GM12801 (cell line): ENCODE data around the gene PRDX3.

Source experiments
- TF ChIP-seq, protein P1 (sequence below): IDR thresholded peaks from one replicate; pipeline ENCODE4 v1.5.1; 2011; ENCODE audit warnings: control low read depth; ENCODE audit not compliant: insufficient read length; ENCODE audit errors: extremely low read depth

The PRDX3 gene

DNA sequence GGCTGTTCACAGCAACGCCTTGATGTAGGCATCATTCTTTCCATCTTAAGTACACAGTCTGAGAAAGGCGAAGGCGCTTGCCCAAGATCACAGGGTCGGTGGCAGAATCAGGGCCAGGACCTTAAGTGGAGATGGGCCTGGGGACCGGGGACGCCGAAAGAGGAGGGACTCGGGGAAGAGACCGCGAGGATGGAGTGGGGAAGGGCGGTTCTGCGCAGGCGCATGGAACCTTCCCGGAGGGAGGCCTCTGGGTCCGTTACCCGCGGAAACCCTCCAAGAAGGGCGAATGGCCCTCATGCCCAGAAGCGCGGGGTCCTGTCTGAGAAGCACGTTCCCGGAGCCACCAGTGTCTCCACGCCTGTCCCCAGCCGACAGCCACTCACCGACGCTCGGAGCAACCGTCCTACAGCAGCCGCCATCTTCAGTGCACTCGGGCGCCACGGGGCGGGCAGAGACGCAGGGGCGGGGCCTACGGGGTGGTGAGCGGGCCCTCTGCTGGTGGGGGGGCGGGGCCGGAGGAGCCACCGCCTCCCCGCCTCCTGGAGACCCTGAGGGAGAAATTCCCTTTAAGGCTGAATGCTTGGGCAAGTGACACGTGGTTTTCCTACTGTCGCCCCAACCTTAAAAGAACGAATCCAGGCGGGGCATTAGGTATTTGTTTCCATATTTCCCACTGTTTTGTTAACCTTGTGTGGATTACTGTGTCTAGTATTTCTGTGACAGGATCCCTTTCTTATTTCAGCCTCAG is at the start of gene PRDX3:
PRDX3 (minus strand) TSS at position 441 of the 748 bp plus-strand sequence; CDS start at position 419, 22 bp downstream.
- TF ChIP-seq, protein P1, sequence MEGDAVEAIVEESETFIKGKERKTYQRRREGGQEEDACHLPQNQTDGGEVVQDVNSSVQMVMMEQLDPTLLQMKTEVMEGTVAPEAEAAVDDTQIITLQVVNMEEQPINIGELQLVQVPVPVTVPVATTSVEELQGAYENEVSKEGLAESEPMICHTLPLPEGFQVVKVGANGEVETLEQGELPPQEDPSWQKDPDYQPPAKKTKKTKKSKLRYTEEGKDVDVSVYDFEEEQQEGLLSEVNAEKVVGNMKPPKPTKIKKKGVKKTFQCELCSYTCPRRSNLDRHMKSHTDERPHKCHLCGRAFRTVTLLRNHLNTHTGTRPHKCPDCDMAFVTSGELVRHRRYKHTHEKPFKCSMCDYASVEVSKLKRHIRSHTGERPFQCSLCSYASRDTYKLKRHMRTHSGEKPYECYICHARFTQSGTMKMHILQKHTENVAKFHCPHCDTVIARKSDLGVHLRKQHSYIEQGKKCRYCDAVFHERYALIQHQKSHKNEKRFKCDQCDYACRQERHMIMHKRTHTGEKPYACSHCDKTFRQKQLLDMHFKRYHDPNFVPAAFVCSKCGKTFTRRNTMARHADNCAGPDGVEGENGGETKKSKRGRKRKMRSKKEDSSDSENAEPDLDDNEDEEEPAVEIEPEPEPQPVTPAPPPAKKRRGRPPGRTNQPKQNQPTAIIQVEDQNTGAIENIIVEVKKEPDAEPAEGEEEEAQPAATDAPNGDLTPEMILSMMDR: no peak

DNA sequence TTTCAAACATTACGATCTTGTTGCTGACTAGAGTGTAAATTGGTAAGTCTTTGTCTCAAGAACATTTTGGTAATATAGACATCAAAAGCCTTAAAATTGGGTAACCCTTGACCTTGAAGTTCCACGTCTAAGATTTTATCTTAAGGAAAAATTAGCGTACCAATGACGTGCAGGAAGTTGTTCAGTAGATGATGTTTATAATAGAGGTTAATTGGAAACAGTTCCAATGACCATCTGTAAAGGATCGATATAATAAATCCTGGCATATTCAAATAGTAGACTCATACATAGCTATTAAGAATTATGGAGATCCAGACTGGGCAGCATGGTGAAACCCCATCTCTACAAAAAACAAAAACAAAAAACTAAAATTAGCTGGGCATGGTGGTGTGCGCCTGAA is 49.2 kb upstream of the PRDX3 start:
- TF ChIP-seq, protein P1: no peak

DNA sequence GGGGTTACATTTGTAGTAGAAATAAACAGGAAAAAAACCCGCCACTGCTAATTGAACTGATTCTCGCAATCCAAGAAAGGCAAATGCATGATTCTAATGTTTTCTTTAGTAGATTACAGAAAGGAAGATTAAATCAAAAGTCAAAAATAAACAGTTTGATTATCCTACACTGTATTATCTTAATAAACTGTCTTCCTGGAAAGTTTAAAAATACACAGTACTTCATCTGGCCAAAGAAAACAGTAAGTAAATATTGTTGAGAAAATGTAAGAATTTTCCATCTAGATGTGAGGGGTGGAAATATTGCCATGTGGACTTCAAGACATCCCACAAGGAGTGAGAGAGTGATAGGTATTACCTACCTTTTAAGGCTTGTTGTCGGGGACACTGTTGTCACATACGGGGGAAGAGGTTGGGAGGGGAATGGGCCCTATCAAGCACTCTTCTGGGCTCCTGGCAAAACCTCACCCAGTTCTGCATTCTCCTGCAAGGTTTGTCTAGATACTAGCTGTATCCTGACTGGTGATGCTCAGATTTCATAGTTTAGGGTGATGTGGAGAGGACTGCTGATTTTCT is 46.6 kb upstream of the PRDX3 start:
- TF ChIP-seq, protein P1: no peak

DNA sequence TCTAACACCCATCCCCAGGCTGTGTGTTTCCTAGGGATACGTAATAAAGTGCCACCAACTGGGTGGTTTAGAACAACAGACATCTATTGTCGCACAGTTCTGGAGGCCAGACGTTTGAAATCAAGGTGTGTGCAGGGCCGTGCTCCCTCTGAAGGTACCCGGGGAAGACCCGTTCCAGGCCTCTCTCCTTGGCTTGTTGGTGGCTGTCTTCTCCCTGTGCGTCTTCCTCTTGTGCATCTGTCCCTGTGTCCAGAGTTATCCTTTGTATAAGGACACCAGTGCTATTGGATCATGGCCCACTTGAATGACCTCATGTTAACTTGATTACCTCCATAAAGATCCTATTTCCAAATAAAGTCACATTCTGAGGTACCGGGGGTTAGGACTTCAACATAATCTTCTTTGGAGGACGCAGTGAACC is 44.4 kb upstream of the PRDX3 start:
- TF ChIP-seq, protein P1: no peak

DNA sequence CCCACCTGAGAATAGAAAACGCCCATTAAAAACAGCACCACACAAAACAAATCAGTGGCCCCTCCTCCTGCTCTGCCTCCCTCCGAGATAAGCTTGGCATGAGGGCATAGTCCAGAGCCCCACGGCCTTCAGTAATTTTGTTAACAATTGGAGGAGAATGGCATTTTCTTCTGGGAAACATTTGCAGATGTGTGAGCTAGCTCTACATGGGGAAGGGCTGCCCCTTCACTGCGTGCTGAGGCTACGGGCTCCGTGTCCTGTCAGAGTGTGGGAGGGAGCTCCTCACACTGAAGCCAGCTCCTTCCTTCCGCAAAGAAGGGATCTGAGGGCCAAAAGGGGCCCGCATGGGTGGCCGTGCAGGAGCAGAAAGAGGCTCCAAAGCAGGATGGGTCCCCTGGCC is 43.9 kb upstream of the PRDX3 start:
- TF ChIP-seq, protein P1: no peak

DNA sequence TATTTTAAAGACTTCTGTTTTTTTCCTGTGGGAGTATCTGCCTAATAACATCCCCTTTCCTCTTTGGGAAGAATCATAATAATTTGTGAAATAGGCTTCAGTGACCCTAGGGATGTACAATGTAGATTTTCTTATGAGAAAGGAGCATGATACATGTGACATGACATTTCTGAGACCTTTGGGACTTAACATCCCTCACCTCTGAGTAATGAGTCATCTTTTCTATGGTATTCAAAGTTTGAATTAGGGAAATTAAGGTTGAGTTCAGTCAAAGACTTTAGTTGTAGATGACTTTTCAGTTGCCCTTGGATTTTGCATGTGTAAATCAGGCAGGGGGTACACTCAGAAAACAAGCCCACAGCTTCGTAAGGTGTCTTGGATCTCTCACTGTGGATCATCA is 43.1 kb upstream of the PRDX3 start:
- TF ChIP-seq, protein P1: no peak

DNA sequence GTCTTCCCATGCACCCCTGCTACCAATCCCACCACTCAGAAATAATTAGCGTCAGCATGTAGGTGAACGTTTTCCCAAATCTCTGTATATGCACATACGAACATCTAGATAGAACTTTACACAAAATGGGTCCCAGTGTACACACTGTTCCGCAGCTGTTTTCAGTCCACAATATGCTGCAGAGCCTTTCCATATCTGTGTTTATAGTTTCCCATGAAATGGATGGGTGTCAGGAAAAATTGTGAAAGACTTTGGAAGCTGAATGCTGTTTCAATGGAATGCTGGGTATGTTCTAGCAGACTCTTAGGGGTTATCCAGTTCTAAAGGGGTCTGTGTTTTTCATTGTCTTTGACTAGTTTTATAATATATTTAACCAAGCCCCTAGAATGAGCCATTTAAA is 42.6 kb upstream of the PRDX3 start:
- TF ChIP-seq, protein P1: no peak
